Skeletal muscle satellite cell (primary cell): ENCODE data around the gene CCDC195. TPM values are rescaled to one million over a fixed set of nuclear protein-coding genes. Genes with fewer than 3 reads are reported as not detected.

Source experiments
- H3K27me3 ChIP-seq: 2 replicates; pipeline ENCODE4 v1.7.0; 2013; ENCODE audit warnings: low read length; ENCODE audit not compliant: control insufficient read depth, insufficient read depth
- H3K36me3 ChIP-seq: 2 replicates; pipeline ENCODE4 v1.7.0; 2013; ENCODE audit warnings: mild to moderate bottlenecking, control low read depth, low read length; ENCODE audit not compliant: insufficient read depth
- H3K4me1 ChIP-seq: 2 replicates; pipeline ENCODE4 v1.7.0; 2013; ENCODE audit warnings: low read length; ENCODE audit not compliant: control insufficient read depth, insufficient read depth
- H3K4me2 ChIP-seq: 2 replicates; pipeline ENCODE4 v1.7.0; 2013; ENCODE audit warnings: mild to moderate bottlenecking, low read length
- H3K4me3 ChIP-seq: 2 replicates; pipeline ENCODE4 v1.7.0; 2013; ENCODE audit warnings: low read length
- H3K9ac ChIP-seq: 2 replicates; pipeline ENCODE4 v1.7.0; 2013; ENCODE audit warnings: mild to moderate bottlenecking, low read depth, low read length, moderate library complexity
- H3K9me3 ChIP-seq: replicated peaks from 2 replicates; pipeline ENCODE4 v1.7.0; 2013; ENCODE audit warnings: mild to moderate bottlenecking, control low read depth, low read length
- total RNA-seq: library from RNA; depleted of rRNA; stranded (reverse); fragments of >200 nt; gene quantifications from 2 replicates; pipeline ENCODE4 v1.2.3, GENCODE V29; 2012; rRNA removed

Gene CCDC195, protein sequence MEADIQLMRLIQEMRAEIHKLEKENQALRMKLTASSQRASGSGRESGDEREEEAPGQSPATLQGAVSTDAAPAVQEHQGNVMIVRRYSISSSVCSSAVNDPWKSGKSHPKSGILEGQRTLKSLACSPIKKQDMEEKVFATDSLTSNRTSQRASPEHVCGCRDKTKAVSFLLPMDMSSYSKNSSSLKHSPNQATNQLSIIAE
- total RNA-seq: not detected in 2 replicates

DNA sequence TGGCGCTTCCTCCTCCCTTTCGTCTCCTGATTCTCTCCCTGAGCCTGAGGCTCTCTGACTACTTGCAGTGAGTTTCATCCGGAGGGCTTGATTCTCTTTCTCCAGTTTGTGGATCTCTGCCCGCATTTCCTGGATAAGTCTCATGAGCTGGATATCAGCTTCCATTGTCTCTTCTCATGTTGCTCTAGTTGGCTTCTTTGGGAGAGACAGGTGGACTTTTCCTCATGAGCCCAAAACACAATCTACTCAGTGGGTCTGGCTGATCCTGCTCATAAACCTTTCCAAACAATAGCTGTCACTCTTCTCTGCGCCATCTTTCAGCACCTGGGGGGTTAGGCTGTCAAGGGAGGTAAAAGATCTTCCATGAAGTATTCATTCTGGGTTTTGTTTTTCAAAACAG, at the start of gene CCDC195:
Gene CCDC195 (minus strand): TSS at position 165 of the 400 bp plus-strand sequence. CDS start 0 bp downstream, at position 165.
- Histone ChIP-seq H3K4me1 (no peaks in the 10 kb centered on the region), H3K9ac (no peak within 1 kb of the TSS), H3K36me3 (no peaks in the 10 kb centered on the region)

DNA sequence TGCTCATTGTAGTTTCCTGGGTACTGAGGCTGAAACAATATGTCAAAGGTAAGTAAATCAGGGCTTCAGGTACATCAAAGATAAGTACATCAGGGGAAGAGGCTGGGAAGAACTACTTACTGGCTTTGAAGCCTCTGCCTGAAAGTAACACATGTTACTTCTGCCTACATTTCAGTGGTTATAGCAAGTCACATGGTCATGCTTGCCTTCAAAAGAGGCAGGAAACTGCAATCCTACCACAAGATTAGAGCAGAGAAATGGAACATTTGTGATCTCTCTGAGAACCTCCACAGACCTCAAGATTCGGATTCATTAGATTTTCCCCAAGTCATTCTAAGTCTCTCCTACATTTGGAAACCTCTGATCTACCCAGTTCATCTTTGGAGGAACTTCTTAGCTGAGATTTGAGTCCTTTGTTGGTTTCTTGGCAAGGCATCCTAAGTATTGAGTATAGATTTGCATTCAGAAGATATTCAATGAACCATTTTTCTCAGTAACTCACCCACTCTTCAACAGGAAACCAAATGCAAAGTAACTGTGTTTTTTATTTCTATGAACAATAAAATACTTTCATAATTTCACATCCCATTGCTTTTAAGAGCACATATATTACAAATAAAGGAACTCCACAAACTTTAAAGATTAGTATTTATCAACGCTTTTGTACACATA, 48.5 kb upstream of the CCDC195 start:
- peaks cover 74% of the 10 kb centered on the region for H3K36me3 ChIP-seq
- H3K4me3 ChIP-seq: no peak overlapping the region
- no peaks in the 10 kb centered on the region for H3K4me1 ChIP-seq
- no peak overlapping the region for H3K4me2 ChIP-seq
- no peaks in the 10 kb centered on the region for H3K9me3 ChIP-seq
- no peak overlapping the region for H3K9ac ChIP-seq
- no peaks in the 10 kb centered on the region for H3K27me3 ChIP-seq

More for the DNA sequence above, at the start of gene CCDC195:
- H3K4me2 ChIP-seq: no peak within 1 kb of the TSS
- no peak within 1 kb of the TSS for H3K4me3 ChIP-seq
- H3K27me3 ChIP-seq: peaks cover 3% of the 10 kb centered on the region
- H3K9me3 ChIP-seq: no peaks in the 10 kb centered on the region

DNA sequence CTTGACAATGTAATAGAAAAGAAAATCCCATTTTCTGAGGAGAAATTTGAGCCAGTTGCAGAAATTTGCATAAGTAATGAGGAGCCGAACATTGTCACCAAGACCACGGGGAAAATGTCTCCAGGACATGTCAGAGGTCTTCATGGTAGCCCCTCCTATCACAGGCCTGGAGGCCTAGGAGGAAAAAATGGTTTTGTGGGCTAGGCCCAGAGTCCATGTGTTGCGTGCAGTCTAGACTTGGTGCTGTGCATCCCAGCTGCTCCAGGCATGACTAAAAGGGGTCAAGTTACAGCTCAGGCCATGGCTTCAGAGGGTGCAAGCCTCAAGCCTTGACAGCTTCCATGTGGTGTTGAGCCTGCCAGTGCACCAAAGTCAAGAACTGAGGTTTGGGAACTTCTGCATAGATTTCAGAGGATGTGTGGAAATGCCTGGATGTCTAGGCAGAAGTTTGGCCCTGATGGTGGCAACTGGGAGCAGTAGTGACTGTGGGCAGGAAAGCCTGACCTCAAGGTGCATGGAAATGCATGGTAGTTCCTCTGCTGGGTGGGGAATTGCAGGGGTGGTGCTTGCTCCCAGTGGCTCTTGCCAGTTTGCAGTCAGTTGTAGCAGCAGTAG, 41.9 kb upstream of the CCDC195 start:
- H3K4me2 ChIP-seq: no peak overlapping the region
- H3K9ac ChIP-seq: no peak overlapping the region
- no peaks in the 10 kb centered on the region for H3K27me3 ChIP-seq
- H3K9me3 ChIP-seq: peaks cover 9% of the 10 kb centered on the region
- no peak overlapping the region for H3K4me3 ChIP-seq
- H3K4me1 ChIP-seq: peaks cover 4% of the 10 kb centered on the region
- H3K36me3 ChIP-seq: peaks cover 37% of the 10 kb centered on the region

DNA sequence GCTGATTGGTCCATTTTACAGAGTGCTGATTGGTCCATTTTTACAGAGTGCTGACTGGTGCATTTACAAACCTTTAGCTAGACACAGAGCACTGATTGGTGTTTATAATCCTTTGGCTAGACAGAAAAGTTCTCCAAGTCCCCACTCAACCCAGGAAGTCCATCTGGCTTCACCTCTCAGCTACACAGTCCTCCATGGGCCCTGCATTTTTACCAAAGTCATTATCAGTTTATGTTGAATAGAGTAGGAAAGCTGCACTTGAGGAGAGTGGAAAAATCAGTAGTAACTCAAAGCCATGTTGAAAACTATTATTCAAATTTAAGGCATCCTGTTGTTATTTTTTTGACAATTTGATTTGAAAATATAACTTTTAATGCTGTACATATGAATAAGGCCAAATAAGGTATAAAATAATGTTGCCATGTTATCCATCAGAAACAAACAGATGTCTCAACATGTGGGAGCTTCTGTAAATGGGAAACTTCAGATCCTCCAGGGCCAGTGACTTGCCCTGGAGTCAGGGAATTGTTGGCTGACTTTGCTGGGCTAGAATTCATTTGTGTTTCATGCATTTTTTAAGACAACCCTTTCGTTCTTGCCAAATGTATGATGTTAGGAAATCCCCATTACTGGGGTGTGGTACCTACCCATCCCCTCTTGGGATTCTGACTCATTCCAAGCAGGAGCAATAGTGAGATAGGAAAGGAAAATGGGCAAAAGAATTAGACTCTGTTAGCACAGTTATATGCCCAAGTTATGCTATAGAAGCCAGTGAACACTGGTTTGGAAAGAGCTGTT, 37.8 kb upstream of the CCDC195 start:
- H3K9ac ChIP-seq: no peak overlapping the region
- H3K9me3 ChIP-seq: peaks cover 9% of the 10 kb centered on the region
- H3K4me3 ChIP-seq: no peak overlapping the region
- no peaks in the 10 kb centered on the region for H3K27me3 ChIP-seq
- H3K36me3 ChIP-seq: peaks cover 11% of the 10 kb centered on the region
- H3K4me2 ChIP-seq: no peak overlapping the region
- H3K4me1 ChIP-seq: peaks cover 4% of the 10 kb centered on the region

DNA sequence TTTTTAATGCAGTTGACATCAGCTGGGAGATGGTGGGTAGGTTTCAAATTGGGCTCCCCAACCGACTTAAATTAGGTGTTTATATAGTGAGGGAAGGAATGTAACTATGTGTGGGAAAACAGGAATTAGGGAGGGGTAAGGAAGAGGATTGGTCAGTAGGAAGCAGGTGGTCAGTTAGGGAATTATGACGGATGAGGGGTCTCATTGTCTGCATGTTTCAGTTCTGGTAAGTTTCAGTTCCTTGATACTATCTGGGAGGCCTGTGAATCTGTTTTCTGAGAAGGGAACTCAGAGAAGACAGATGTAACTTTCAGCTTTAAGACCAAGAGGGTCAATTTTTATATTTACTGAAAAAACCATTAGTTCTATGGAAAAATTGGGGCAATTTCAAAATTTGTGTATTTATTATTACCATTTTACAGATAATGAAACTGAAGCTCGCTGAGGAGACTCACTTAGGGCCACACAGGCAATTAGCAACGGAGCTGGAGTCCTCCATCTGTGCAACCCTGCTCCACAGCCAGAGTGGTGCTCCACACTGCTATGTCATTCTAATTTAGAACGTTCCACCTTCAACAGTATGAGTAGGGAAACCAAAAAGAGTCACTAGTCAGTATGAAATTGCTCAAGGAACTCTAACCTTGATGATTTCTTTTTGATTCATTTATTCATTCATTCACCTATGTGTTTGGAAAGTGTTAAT, 36.0 kb upstream of the CCDC195 start:
- no peaks in the 10 kb centered on the region for H3K36me3 ChIP-seq

DNA sequence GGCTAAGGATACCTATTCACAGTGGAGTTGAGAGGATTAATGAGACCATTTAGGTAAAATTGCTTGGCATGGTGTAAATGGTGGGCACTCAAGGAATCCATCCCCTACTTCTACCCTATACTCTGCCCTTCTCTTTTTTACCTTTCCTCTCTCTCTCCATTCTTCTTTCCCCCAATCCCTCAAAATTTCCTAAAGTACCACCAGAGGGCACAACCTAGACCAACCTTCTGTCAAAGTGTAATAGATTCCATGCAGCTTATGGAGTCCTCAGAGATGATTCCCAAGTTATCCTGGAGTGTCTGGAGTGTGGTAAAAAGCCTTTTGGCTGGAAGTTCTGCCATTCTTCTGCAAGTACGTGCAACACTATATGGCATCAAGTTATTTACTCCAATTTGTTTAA, 33.0 kb upstream of the CCDC195 start:
- H3K9me3 ChIP-seq: no peaks in the 10 kb centered on the region
- H3K4me3 ChIP-seq: no peak overlapping the region
- no peak overlapping the region for H3K9ac ChIP-seq
- H3K27me3 ChIP-seq: no peaks in the 10 kb centered on the region
- H3K36me3 ChIP-seq: no peaks in the 10 kb centered on the region
- H3K4me2 ChIP-seq: no peak overlapping the region
- H3K4me1 ChIP-seq: no peaks in the 10 kb centered on the region

More for the DNA sequence above, 36.0 kb upstream of the CCDC195 start:
- Histone ChIP-seq H3K27me3 (no peaks in the 10 kb centered on the region), H3K9me3 (no peaks in the 10 kb centered on the region), H3K4me2 (no peak overlapping the region), H3K4me1 (peaks cover 4% of the 10 kb centered on the region), H3K4me3 (no peak overlapping the region), H3K9ac (no peak overlapping the region)

DNA sequence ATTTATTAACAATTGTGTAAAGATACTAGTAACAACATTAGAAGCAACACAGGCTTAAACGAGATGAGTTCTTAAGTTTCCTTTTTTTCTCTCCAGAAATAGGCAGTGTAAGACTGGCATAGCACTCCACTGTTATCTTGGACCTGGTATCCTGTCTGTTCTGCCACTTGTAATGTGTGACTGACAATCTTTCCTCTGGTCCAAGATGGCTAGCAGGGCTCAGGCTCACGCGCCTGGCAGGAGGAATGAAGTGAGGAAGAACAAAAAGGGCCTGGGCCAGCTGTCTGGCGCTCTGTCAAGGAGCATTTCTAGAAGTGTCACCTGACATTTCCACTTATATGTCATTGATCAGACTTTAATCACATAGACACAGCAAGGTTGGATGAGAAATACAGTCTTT, 31.6 kb upstream of the CCDC195 start:
- no peaks in the 10 kb centered on the region for H3K4me1 ChIP-seq
- H3K36me3 ChIP-seq: no peaks in the 10 kb centered on the region
- no peaks in the 10 kb centered on the region for H3K9me3 ChIP-seq
- no peak overlapping the region for H3K4me2 ChIP-seq
- H3K9ac ChIP-seq: no peak overlapping the region
- no peaks in the 10 kb centered on the region for H3K27me3 ChIP-seq
- no peak overlapping the region for H3K4me3 ChIP-seq

DNA sequence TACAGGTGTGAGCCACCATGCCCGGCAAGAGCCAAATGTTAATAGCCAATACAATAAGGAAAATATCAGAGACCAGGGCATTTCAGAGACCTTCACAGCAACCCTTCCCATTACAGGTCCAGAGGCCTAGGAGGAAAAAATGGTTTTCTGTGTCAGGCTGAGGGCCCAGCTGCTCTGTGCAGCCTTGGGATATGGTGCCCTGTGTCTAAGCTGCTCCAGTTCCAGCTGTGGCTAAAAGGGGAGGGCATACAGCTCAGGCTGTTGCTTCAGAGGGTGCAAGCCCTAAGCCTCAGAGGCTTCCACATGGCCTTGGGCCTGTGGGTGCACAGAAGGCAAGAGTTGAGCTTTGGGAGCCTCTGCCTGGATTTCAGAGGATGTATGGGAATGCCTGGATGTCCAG, 20.1 kb upstream of the CCDC195 start:
- Histone ChIP-seq H3K4me1 (no peaks in the 10 kb centered on the region), H3K4me2 (no peak overlapping the region), H3K36me3 (no peaks in the 10 kb centered on the region), H3K9me3 (no peaks in the 10 kb centered on the region), H3K9ac (no peak overlapping the region), H3K27me3 (no peaks in the 10 kb centered on the region), H3K4me3 (no peak overlapping the region)

DNA sequence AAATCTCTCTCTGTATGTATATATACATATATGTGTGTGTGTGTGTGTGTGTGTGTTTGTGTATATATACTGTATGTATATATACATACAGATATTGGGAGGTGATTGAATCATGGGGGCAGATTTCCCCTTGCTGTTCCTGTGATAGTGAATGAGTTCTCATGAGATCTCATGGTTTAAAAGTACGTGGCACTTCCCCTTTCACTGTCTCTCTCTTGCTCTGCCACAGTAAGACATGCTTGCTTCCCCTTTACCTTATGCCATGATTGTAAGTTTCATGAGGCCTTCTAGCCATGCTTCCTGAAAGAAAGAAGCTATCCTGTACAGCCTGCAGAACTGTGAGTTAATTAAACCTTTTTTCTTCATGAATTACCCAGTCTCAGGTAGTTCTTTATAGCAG, 18.8 kb upstream of the CCDC195 start:
- no peaks in the 10 kb centered on the region for H3K36me3 ChIP-seq
- no peak overlapping the region for H3K4me3 ChIP-seq
- no peak overlapping the region for H3K4me2 ChIP-seq
- H3K9ac ChIP-seq: no peak overlapping the region
- no peaks in the 10 kb centered on the region for H3K9me3 ChIP-seq
- H3K4me1 ChIP-seq: no peaks in the 10 kb centered on the region
- H3K27me3 ChIP-seq: no peaks in the 10 kb centered on the region

DNA sequence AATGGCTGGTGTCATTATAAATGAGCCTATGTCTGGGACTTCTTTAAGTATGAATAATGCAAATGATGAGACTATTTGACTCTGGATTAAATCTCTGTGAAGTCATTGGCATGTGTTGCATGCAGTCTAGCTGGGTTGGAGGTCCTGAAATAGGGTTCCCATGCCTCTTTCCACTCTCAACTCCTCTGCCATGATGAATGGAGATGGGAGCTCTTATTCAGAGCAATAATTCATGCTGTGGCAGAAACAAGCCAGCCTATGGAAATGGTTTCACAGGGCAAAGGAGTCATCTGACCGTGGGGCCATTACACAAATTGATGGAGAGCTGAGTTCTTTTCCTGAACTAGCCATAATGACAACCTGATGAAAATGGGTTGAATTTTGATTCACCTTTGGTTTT, 15.5 kb upstream of the CCDC195 start:
- H3K4me2 ChIP-seq: no peak overlapping the region
- no peak overlapping the region for H3K4me3 ChIP-seq
- H3K36me3 ChIP-seq: no peaks in the 10 kb centered on the region
- H3K4me1 ChIP-seq: no peaks in the 10 kb centered on the region
- no peaks in the 10 kb centered on the region for H3K27me3 ChIP-seq
- H3K9me3 ChIP-seq: peaks cover 3% of the 10 kb centered on the region
- H3K9ac ChIP-seq: no peak overlapping the region

DNA sequence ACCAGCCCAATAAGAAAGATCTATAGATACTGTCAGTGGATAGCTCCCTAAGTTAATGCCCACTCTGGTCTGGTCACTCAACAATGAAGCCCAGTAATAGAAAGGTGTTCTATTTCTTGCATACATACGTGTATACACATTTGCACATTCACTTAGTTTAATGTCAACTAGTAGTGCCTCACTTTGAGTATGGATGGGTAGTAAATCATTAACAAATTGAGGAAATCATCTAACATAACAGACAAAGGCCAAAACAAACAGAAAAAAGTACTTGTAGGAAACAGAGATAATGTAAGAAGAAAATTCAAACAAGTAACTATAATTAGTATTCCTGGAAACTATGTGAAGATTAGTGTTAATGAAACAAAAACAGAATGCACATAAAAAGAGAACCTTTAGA, 13.3 kb upstream of the CCDC195 start:
- no peaks in the 10 kb centered on the region for H3K27me3 ChIP-seq
- H3K36me3 ChIP-seq: no peaks in the 10 kb centered on the region
- peaks cover 3% of the 10 kb centered on the region for H3K9me3 ChIP-seq
- H3K9ac ChIP-seq: no peak overlapping the region
- no peaks in the 10 kb centered on the region for H3K4me1 ChIP-seq
- H3K4me3 ChIP-seq: no peak overlapping the region
- H3K4me2 ChIP-seq: no peak overlapping the region
